Activated CD4-positive, alpha-beta T cell treated with anti-CD3 and anti-CD28 coated beads, Interleukin-2, amount 10 ng/mL, durations not matched to agents 7 days and 5 days (primary cell): Measurements from ENCODE around the gene MOBP. TPM values are rescaled to one million over a fixed set of nuclear protein-coding genes. Genes with fewer than 3 reads are reported as not detected.

Experiments used
- CTCF ChIA-PET: fragments of 350-600 bp; sonication (Branson Sonifier 250); formaldehyde crosslinking; loops from one replicate; lab custom pipeline; 2021; ENCODE audit warnings: antibody characterized with exemption; lab: Charles Lee
- POLR2A ChIA-PET: fragments of 350-600 bp; sonication (Branson Sonifier 250); formaldehyde crosslinking; loops from one replicate; lab custom pipeline; 2021; ENCODE audit warnings: antibody characterized with exemption; lab: Charles Lee
- DNase-seq: peaks from one replicate; pipeline ENCODE4 v3.0.0-alpha.2; 2020
- H3K27ac Mint-ChIP-seq: one replicate; pipeline ENCODE4 v1.8.0; 2021; ENCODE audit warnings: mild to moderate bottlenecking, moderate library complexity, mixed read lengths
- H3K27me3 Mint-ChIP-seq: one replicate; pipeline ENCODE4 v1.8.0; 2021; ENCODE audit warnings: mixed read lengths
- H3K36me3 Mint-ChIP-seq: one replicate; pipeline ENCODE4 v1.8.0; 2021; ENCODE audit warnings: low read depth, mixed read lengths
- H3K4me1 Mint-ChIP-seq: one replicate; pipeline ENCODE4 v1.8.0; 2021; ENCODE audit warnings: mixed read lengths
- H3K4me3 Mint-ChIP-seq: one replicate; pipeline ENCODE4 v1.8.0; 2021; ENCODE audit warnings: mild to moderate bottlenecking, moderate library complexity, mixed read lengths
- H3K9me3 Mint-ChIP-seq: one replicate; pipeline ENCODE4 v1.8.0; 2021; ENCODE audit warnings: mixed read lengths
- total RNA-seq, 2 experiments: library from RNA; stranded (reverse); gene quantifications; one replicate each; pipeline ENCODE4 v1.2.3, GENCODE V29; 2021

MOBP gene
- total RNA-seq, 2 experiments from 2014 or later: not detected

DNA sequence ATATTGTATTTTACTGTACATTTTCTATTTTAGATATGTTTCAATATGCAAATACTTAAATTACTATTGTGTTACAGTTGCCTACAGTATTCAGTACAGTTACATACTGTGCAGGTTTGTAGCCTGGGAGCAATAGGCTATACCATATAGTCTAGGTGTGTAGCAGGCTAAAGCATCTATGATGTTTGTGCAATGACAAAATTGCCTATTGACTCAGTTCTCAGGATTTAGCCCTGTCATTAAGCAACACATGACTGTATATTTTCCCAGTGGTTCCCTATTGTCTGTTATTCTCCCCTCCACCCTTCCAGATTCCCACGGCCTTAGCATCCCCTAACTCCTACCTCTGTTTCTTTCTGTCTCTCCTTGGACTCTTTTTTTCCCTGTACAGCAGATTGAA, 10.7 kb downstream of the MOBP start:
- no peaks in the 10 kb centered on the region for H3K4me1 Mint-ChIP-seq

DNA sequence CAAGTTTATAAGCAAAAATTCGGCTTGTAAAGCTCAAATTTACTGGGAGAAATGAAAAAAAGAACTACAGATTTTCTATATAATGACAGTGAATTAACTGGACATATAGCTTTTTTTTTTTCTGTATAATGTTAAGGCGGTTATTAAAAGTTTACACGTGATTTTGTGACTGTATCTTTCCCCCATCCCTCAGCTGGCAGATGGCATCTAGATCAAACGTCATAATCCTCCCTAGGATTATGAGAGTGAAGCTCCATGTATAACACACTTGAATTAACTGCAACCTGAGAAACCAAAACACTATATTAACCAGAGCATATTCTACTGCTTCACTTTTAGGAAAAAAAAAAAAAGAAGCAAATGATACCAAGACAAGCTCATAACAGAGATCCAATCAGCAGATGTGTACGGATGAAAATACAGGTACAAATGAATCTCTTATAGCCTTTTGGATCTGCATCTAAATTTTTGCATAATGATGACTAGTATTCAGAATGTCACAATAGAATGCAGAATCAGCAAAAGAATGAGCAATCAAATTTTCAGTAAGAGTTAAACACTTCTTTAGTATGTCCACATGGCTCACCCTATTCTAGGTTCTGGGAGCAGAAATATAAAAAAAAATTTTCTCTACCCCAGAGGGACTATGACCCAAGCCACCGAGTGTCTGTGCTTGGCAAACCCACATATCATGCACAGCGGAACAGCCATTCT, 12.4 kb downstream of the MOBP start:
- Mint-ChIP-seq H3K27me3 (peaks cover 17% of the 10 kb centered on the region), H3K4me3 (no peak overlapping the region), H3K27ac (no peak overlapping the region), H3K4me1 (no peaks in the 10 kb centered on the region), H3K36me3 (no peaks in the 10 kb centered on the region), H3K9me3 (peaks cover 2% of the 10 kb centered on the region)
- POLR2A ChIA-PET: interaction anchor here (0.6 kb wide), 1 partner anchor 305 kb away, joined by 3 read pairs; no protein-coding TSS in a partner anchor
- DNase-seq: no peak
- CTCF ChIA-PET: interaction anchor here (0.6 to 1.0 kb wide), 2 partner anchors 9 to 12 kb away, joined by 4 to 7 read pairs; no protein-coding TSS in a partner anchor

More for the DNA sequence above, 10.7 kb downstream of the MOBP start:
- Mint-ChIP-seq H3K4me3 (no peak overlapping the region), H3K36me3 (no peaks in the 10 kb centered on the region), H3K9me3 (peaks cover 2% of the 10 kb centered on the region), H3K27me3 (peaks cover 23% of the 10 kb centered on the region), H3K27ac (no peak overlapping the region)
- ChIA-PET CTCF (interaction anchor here (0.6 to 1.4 kb wide), 3 partner anchors 17 to 61 kb away, joined by 3 read pairs; no protein-coding TSS in a partner anchor), POLR2A (no interaction called here)
- DNase-seq: no peak

GRCh38 chr3:39485547-39485946, 18.1 kb downstream of the MOBP start:
- ChIA-PET POLR2A (no interaction called here), CTCF (no interaction called here)
- H3K27ac Mint-ChIP-seq: no peak overlapping the region
- H3K4me3 Mint-ChIP-seq: no peak overlapping the region
- H3K36me3 Mint-ChIP-seq: no peaks in the 10 kb centered on the region
- H3K27me3 Mint-ChIP-seq: peaks cover 24% of the 10 kb centered on the region
- no peaks in the 10 kb centered on the region for H3K4me1 Mint-ChIP-seq
- no peaks in the 10 kb centered on the region for H3K9me3 Mint-ChIP-seq
- no peak for DNase-seq

GRCh38 chr3:39491014-39491413, 23.5 kb downstream of the MOBP start:
- CTCF ChIA-PET: interaction anchor here (0.7 to 2.8 kb wide), 3 partner anchors 8 to 22 kb away, joined by 3 to 10 read pairs (median 4); no protein-coding TSS in a partner anchor
- no peak for DNase-seq
- Mint-ChIP-seq H3K27ac (no peak overlapping the region), H3K4me3 (no peak overlapping the region), H3K36me3 (no peaks in the 10 kb centered on the region), H3K27me3 (peaks cover 36% of the 10 kb centered on the region), H3K4me1 (peaks cover 29% of the 10 kb centered on the region), H3K9me3 (no peaks in the 10 kb centered on the region)
- POLR2A ChIA-PET: no interaction called here

DNA sequence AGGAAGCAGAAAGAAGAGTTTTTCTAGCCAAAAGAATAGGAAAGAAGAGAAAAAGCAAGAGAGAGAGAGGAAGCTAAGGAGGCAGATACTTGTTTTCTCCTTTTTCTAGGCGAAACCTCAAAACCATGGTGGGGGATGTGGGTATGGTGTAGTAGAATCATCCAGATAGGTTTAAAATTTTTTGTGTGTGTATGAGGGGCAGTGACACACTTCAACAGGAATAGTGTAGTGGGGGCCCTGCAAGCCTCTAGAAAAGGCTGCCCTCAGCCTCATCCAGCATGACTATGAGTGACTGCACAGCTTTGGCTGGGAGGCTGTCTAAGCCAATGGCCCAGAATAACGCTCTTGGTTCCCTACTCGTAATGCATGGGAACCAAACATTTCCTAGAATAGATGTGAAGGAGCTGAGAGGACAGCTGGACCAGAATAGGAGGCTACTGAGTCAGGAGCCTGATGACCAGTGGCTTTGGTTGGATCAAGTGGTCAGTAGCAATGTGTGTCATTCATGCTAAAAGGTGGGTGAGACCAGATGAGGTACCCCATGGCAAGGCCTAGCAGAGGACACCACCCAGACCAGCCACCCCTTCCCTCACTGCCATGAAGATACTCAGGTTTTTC, 24.4 kb downstream of the MOBP start:
- Mint-ChIP-seq H3K36me3 (no peaks in the 10 kb centered on the region), H3K27ac (peak overlapping the region; percentile 10), H3K4me1 (peaks cover 29% of the 10 kb centered on the region), H3K27me3 (peaks cover 33% of the 10 kb centered on the region), H3K4me3 (no peak overlapping the region), H3K9me3 (no peaks in the 10 kb centered on the region)
- no peak for DNase-seq
- ChIA-PET POLR2A (no interaction called here), CTCF (interaction anchor here (0.7 to 1.2 kb wide), 2 partner anchors 12 to 22 kb away, joined by 3 to 4 read pairs; no protein-coding TSS in a partner anchor)

DNA sequence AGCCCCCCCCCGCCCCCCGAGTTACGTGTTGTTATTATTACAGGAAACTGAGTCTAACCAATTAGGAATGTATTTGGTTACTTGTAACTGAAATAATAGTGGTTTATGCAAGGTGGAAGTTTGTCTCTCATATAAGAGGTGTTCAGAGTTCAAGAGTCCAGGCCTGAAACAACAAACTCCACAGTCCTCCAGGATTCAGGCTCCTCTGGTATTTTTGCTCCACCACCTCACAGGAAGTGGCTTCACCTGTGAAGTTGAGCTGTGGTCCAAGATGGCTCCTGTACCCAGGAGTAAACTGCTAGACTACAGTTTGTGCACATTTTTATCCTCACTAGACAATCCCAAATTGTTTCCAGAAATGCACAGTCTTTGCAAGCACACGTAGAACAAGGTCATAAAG, 27.3 kb downstream of the MOBP start:
- Mint-ChIP-seq H3K4me3 (no peak overlapping the region), H3K27ac (no peak overlapping the region), H3K36me3 (no peaks in the 10 kb centered on the region), H3K27me3 (peaks cover 33% of the 10 kb centered on the region), H3K4me1 (peaks cover 32% of the 10 kb centered on the region), H3K9me3 (no peaks in the 10 kb centered on the region)
- CTCF ChIA-PET: no interaction called here
- DNase-seq: no peak
- POLR2A ChIA-PET: no interaction called here

DNA sequence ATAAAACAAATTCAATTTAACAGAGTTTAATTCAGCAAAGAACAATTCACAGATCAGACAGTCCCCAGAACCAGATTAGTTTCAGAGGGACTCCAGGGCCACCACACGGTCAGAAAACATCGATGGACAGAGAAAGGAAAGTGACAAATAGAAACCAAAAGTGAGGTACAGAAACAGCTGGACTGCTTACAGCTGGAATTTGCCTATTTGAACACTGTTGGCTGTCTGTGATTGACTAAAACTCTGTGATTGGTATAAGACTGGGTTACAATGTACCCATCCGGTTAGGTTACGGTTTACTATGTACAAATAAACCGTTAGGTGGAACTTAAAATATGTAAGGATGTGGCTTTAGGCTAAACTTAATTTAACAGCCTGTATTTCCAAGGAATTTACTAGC, 30.3 kb downstream of the MOBP start:
- CTCF ChIA-PET: interaction anchor here (0.6 kb wide), 1 partner anchor 174 kb away, joined by 3 read pairs; no protein-coding TSS in a partner anchor
- H3K27me3 Mint-ChIP-seq: peaks cover 49% of the 10 kb centered on the region

DNA sequence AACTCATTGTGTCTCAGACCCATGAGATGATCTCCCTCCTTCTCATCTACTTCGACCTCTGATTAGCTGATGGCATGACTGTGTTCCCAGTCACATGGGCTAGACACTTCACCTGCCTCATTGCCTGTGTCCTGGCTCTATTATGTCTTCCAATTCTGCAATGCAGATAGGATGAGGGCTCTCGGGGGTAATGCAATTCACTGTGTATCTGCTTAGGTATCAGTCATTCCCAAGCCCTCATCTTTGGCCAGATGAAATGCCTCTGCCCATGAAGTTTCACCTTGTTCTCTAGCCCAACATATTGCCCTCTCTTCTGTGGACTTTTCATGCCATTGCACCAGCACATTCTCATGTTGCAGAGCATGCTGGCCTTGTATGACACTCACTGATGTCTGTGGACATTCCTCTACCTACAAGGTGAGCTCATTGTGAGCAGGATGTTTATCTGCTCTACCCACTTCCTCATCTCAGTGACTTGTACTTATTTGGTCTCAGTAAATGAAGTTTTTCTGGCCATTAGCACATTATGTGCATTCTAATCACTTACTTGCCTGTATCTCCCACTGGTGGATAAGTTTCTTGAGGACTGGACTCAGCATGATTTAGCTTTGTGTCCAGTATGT, 32.3 kb downstream of the MOBP start:
- no peak for DNase-seq
- H3K4me3 Mint-ChIP-seq: no peak overlapping the region
- peaks cover 15% of the 10 kb centered on the region for H3K4me1 Mint-ChIP-seq
- H3K9me3 Mint-ChIP-seq: no peaks in the 10 kb centered on the region
- peaks cover 55% of the 10 kb centered on the region for H3K27me3 Mint-ChIP-seq
- H3K36me3 Mint-ChIP-seq: no peaks in the 10 kb centered on the region
- ChIA-PET CTCF (interaction anchor here (0.7 to 2.3 kb wide), 3 partner anchors 10 to 208 kb away, joined by 3 to 10 read pairs (median 3); no protein-coding TSS in a partner anchor), POLR2A (interaction anchor here (0.6 kb wide), 1 partner anchor 122 kb away, joined by 3 read pairs; no protein-coding TSS in a partner anchor)
- H3K27ac Mint-ChIP-seq: no peak overlapping the region

More for the DNA sequence above, 30.3 kb downstream of the MOBP start:
- Mint-ChIP-seq H3K4me3 (no peak overlapping the region), H3K27ac (no peak overlapping the region), H3K36me3 (no peaks in the 10 kb centered on the region), H3K4me1 (peaks cover 21% of the 10 kb centered on the region), H3K9me3 (no peaks in the 10 kb centered on the region)
- POLR2A ChIA-PET: no interaction called here
- DNase-seq: no peak

DNA sequence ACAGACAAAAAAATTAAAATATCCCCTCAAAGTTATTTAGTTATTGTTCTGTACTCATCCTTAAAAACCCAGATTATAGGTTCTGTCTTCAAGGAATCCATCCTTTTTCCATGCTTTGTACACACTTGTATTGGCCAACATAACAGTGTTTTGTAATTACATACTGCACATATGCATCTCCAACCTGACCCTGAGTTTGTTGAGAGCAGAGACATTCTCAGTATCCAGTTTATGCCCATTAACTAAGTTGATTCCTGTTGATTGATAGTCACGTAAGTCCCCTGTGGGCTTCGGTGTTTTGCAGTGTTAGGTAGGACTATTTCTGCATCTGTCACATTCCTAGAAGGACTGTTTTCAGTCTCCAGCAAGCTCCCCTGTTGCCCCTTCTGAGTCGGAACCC, 33.6 kb downstream of the MOBP start:
- Mint-ChIP-seq H3K36me3 (no peaks in the 10 kb centered on the region), H3K27me3 (peaks cover 59% of the 10 kb centered on the region), H3K4me3 (no peak overlapping the region), H3K4me1 (peaks cover 6% of the 10 kb centered on the region), H3K9me3 (no peaks in the 10 kb centered on the region), H3K27ac (no peak overlapping the region)
- DNase-seq: no peak
- CTCF ChIA-PET: no interaction called here
- POLR2A ChIA-PET: no interaction called here

DNA sequence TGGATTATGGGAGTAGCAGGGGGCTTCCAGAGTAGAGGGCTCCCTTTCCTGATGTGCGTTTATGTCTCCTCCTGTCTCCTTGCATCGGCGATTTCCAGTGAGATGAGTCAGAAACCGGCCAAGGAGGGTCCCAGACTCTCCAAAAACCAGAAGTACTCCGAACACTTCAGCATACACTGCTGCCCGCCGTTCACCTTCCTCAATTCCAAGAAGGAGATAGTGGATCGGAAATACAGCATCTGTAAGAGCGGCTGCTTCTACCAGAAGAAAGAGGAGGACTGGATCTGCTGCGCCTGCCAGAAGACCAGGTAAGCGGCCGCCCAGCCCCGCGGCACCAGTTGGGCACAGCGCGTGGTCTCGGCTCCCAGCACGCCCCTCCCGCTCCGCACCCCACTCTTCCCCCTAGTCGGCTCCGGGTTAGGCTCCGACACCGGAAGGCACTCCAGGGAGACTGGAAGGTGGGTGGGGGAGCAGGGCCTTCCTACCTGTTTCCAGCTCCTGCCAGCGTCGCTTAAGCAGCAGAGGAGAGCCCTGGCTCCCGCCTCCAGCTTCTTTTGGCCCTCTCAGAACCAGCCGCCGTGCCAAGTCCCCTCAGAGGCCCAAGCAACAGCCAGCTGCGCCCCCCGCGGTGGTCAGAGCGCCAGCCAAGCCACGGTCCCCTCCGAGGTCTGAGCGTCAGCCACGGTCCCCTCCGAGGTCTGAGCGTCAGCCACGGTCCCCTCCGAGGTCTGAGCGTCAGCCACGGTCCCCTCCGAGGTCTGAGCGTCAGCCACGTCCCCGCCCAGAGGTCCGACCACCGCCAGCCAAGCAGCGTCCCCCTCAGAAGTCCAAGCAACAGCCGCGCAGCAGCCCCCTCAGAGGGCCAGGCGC, 34.7 kb downstream of the MOBP start:
- DNase-seq: no peak
- Mint-ChIP-seq H3K9me3 (no peaks in the 10 kb centered on the region), H3K4me1 (peaks cover 6% of the 10 kb centered on the region), H3K27me3 (peaks cover 59% of the 10 kb centered on the region), H3K27ac (no peak overlapping the region), H3K4me3 (no peak overlapping the region), H3K36me3 (no peaks in the 10 kb centered on the region)
- CTCF ChIA-PET: interaction anchor here (0.5 to 0.7 kb wide), 2 partner anchors 94 to 374 kb away, joined by 3 read pairs; no protein-coding TSS in a partner anchor
- POLR2A ChIA-PET: no interaction called here

DNA sequence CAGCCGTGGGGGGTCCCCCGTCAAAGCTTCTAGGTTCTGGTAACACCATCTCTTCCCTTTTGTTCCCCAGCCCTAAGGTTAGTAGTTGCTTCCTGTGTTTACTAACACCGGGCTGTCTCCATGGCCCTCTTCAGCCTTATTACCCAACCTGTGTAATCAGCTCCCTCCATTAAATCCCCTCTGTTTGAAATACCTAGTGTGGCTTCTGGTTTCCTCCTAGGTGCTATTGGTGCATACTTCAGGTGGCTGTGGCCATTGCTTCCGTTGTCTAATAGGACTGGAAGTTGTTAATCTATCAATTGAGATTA, 35.3 kb downstream of the MOBP start:
- no peaks in the 10 kb centered on the region for H3K9me3 Mint-ChIP-seq
- peaks cover 59% of the 10 kb centered on the region for H3K27me3 Mint-ChIP-seq
- no peak overlapping the region for H3K27ac Mint-ChIP-seq
- ChIA-PET POLR2A (no interaction called here), CTCF (interaction anchor here (0.5 to 0.7 kb wide), 3 partner anchors 59 to 373 kb away, joined by 3 read pairs; no protein-coding TSS in a partner anchor)
- no peak overlapping the region for H3K4me3 Mint-ChIP-seq
- no peak for DNase-seq
- peaks cover 6% of the 10 kb centered on the region for H3K4me1 Mint-ChIP-seq
- no peaks in the 10 kb centered on the region for H3K36me3 Mint-ChIP-seq
